SK-N-SH treated with all-trans-retinoic acid at 6 μM for 48 hours (cell line): ENCODE results near the gene DOCK2.

Source experiments
- CSDC2 ChIP-seq: fragments of 250-450 bp; sonication (Bioruptor Pico); IDR thresholded peaks from 2 replicates; pipeline ENCODE4 v1.5.0; 2020; ENCODE audit warnings: mild to moderate bottlenecking, moderate library complexity
- PATZ1 ChIP-seq: fragments of 250-450 bp; sonication (Bioruptor Pico); IDR thresholded peaks from 2 replicates; pipeline ENCODE4 v1.8.0; 2020; ENCODE audit warnings: mild to moderate bottlenecking, moderate library complexity, borderline replicate concordance

DNA sequence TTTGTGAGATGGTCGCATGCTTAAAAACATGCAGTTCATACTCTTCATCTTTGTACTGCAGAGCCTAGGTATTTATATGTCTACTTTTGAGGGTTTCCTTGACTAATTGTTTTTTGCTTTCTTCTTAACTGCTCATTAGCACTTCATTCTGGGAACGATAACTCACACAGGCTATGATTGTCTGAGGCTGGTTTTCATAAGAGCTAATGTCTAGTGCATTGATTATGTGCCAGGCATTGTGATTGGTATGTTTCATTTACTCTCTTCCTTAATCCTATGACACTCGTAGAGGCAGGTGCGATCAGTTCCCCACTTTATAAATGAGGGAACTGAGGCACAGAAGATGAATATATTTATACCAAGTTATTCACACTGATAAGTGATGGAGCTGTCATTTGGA is 249.6 kb downstream of the DOCK2 start:
- TF ChIP-seq CSDC2 (CRISPR knock-in tag) (no peak), PATZ1 (no peak)
